HG03025 (cell line): ENCODE results near the gene MCRS1.

Experiments
- ATAC-seq: cut with Tn5 transposase; IDR thresholded peaks from one replicate; pipeline ENCODE4 v1.9.1; 2021; ENCODE audit warnings: mild to moderate bottlenecking, moderate library complexity; ENCODE audit not compliant: unreplicated experiment, low FRiP score

The MCRS1 gene

DNA sequence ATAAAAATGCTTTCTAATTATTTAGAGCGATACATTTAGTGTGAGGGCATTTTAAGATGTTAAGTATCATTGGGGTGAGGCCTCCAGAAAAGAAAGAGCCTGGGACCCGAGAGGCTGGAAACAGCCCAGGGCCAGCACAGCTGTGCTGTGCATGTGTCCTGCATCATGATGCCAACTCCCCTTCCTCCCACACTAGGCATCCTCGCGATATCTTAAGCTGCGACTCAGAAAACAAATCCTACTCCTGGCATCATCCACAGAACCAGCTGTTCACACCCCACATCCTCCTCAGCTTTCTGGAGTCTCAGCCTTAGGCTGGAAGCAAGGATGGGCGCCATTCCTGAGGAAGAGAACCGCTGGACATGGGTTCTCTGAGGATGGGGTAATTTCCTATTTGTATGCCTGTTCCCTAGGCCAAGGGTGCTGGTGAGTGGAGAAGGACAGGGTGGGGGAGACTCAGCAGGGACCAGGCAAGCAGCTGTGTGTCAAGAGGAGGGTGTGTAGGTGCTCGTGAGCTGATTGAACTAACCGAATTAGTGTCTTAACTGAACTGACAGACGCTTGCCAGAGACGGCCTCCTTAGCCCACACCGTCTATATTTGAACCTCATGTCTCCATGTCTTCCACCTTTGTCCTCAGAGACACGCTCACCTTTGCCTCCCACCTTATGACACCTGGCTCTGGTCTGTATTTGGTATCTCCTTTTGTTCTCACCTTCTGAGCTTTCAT is 15.6 kb upstream of the MCRS1 start:
- no peak for ATAC-seq

DNA sequence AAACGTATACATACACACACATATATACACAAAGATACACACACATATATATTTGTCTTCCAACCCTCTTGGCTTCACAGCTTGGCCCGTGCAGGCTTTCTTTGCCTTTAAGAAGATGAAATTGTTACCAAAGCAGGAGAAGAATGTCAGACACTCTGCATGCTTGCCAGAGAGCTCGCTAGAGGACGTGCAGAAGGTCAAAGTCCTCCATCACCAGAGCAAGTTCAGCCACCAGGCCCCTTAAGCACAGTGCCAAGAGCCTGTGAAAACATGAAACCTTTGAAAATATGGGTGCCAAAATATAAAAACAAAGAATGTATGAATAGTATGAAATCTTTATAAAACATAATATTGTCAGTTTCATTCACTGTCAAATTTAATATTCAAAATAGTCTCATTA is 14.9 kb upstream of the MCRS1 start:
- ATAC-seq: no peak

DNA sequence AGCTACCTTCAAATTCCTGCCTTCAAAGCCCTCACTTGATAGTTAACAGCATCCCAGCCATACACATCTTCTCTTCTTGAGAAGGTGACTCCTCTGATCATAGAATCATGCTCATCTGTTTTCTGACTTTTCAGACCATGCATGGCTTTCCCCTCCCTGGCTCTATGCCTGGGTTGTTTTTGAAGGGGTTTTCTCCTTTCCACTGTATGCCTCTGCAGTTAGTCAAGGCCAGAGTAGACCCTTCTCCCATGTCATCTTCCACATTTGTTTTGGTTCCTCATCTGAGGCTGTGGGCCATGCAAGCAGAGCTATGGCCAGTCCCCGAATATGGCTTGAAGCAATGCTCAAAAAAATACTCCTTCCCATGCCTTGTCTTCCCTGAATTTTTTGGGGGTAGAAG is 14.3 kb upstream of the MCRS1 start:
- ATAC-seq: no peak

DNA sequence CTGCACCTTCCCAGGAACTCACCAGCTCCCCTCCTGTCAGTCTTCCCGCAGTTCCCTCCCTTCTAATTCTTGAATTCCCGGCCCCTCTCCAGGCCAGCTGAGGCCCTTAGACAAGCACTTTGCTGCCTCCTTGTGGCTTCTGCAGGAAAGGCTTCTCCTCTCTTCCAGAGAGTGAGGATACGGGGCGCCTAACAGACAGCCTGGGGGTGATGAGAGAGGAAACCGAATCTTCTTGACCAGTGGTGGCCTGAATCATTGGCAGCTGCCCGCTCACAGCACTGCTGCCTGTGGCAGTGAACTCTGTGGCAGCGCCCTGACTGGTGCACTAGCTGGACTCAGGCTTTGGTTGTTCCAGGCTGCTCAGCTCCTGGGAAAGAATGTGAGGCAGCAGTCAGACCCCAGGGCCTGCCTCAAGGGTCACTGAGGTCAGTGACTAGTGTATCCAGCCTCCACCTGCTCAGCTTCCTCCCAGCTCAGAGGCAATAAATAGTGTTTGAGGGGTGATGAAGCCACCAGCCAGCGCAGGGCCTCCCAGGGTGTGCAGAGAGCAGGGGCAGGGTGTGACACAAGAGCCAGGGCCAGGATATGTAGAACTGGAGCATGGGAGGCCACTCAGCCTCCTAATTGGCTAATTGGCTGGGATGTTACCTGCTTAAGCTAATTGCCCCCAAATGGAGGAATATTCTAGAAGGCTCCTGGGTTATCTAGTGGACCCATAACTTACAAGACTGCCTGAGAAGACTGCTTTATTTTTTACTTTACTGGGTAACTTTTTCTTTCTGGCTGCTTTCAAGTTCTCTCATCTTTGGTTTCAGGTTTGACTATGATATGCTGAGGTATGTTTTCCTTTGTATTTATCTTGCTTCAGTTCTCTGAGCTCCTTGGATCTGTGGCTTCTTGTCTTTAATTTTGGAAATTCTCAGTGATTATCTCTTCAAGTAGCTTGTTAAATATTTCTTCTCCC is 12.9 kb upstream of the MCRS1 start:
- no peak for ATAC-seq

DNA sequence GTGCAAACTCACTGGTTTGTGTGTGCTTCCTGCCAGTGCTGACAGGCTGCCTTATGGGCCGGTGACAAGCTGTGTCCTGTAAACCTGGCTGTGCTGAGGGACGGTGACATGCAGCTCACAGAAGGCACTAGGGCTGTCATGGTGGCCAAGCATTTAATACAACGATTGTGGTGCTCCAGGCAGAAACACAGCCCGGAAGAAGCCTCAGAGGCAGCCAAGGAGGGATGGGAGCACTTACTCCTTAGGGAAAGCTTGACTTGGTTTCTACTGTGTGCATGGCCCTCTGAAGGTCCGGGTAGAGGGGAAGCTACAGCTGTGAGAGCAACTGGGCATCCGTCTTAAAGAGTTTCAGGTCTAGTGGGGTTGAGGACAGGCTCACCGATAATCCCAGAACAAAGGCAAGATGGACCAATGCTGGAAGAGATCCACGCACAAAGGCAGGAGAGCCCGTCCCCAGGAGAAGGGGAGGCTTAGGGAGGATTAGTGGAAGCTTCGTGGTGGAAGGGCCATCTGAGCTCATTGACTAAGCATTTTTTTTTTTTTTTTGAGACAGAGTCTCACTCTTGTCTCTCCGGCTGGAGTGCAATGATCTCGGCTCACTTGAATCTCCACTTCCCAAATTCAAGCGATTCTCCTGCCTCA is 10.7 kb upstream of the MCRS1 start:
- ATAC-seq: no peak

DNA sequence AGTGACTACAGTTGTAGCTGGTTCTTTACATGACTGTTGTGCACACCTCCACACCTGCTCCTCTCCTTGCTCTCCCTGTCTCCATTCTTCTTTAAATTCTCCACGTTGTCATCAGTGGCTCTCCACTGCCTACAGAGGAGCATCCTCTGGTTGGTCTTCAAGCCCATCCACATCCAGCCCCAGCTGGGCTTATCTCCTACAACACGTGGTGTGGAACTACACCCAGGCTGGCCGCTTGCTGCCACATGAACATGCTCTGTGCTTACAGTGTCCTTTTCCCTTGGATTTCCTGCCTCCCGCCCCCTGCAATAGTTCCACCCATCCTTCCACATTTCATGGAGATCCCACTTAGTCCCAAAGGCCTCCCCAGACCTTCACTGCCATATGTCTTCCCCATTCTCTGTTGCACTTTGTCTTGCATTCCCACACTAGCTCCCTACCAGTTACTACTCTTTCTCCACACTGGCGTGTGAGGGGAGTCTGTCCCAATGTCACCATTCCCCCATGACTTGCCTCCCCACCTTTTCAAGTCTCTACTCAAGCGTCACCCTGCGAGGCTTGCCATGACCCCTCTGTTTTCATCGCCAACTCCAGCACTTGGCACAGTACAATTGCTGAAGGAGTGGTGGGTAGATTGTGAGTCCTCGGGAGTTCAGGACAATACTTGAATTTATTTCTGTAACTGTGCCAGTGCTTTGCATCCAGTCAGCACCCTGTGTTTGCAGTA is 9.8 kb upstream of the MCRS1 start:
- no peak for ATAC-seq

DNA sequence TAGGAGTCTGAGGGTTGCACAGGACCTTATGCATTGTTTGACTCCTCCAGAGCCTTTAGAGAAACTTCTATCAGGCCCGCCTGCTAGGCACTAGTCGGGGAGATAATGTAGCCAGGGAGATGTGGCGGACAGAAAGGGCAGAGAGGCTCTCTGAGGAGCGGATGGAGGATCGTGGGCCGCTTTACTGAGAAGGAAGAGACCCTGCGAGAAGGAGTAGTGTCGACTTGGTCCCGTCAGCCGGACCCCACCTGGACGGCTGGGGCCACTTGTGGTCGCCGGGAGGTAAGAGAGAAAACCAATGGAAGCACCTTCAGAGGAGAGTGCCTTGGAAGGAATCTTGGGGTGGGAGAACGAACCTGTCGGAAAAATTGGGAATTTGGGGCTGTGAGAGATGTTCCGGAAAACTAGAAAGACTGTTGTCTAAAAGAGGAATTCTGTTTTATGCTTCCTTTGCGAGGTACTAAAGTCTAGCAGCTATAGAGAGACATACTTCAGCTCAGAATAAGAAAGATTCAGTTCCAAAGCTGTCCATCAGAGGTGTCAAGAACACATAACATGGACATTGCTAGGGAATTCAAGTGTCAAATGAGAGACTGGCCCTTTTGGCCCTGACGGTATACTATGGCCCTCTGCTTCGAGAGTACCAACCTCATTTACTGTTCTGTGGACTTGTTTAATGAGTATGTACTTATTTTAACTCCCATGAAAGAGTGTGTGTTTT is 660 bp upstream of the MCRS1 start:
- ATAC-seq: peak; percentile 23

DNA sequence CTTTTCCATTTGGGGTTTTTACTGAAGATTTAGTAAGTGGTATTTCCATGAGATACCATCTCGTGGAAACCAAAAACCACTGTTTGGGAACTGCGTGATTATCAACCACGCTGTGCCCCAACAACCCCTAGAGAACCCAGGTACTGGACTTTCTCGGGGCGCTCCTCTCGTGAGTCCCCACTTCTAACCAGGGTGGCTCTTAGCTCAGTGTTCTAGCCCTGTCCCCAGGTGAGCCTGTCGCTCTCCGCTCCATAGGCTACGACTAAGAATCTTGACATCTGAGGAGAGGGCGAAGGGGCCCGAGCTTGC is 686 bp downstream of the MCRS1 start:
- no peak for ATAC-seq

DNA sequence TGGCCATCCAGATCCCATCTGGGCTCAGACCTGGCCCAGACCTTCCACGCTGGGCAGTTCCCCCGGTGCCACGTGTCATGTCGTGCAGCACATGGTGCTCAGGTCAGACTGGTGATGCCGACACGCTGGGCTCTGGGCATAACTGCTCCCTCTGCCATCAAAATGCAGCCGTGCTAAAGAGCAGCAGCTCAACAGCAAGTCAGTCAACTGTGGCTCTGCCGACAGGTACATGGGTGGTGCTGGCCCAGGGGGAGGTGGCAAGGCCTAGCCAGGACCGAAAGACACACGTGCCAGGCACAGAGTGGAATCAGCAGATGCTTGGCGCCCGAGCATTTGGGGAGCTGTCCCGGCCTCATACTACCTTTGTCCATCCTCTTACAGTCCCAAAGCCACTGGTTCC is 1.6 kb downstream of the MCRS1 start:
- ATAC-seq: no peak

DNA sequence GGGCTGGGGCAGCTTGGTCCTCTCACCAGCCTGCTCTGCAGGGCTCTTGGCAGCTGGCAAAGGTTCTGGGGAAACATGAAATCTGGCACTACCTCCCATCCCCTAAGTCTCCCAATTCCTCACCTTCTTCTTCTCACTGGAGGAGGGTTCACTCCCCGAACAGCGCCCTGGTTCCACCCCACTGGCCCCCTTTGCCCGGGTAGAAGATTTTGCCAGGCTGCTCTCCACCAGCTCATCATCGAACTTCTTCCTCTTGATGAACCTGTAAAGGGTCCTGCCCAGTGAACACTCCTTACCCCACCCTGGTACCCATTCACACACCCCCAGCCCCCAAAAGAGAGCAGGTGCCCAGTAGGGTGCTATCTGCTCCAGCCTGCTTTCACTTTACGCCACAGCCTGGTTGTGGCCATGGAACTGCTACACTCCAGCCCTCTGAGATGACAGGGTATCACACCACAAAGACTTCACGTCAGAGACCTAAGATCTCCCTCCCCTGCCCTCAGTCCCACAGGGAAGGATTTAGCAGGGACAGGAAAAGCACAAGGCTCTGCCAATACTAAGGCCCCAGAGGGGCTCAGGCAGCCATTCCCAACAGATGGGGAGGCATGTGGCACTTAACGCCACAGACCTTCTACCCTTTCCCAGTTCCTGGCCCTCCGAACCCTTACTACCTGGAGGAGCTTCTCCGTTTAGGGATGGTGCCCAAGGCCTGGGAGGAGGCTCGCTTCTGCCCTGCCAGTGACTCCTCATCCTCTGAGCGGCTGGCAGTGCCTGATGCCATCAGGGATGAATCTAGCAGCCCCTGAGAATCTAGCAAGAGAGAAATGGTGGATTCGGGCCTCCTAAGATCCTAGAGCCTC is 2.3 kb downstream of the MCRS1 start:
- ATAC-seq: no peak

DNA sequence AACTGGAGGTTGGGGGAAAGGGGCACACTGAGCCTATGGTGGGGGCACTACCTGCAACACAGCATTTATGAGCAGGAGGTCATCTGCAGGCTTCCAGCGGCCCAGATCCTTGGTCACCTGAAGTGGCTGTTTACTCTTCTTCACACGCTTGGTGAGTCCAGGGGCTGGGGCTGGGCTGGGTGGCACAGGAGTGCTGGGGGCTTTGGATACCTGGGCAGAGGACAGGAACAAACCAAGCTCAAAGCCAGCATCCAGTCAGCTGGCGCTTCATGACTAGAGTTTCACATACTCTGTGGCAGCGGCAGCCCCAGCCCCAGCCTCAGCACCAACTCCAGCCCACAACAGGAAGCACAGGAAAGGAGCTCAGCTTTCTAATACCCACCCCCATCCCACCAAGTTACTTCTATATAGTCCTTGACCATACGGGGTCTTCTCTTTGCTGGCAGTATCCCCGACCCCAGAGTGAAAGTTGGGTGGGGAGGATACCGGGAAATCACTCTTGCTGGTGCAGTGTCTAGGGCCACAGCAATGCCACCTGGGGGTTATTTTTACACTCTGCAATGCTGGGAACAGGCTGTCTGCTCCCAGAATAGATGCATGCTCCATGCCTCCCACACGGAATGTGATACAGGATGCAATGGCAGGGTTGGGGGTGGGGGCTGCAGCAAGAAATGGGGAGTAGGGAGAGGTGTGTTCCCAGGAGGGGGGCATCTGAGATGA is 3.1 kb downstream of the MCRS1 start:
- no peak for ATAC-seq

DNA sequence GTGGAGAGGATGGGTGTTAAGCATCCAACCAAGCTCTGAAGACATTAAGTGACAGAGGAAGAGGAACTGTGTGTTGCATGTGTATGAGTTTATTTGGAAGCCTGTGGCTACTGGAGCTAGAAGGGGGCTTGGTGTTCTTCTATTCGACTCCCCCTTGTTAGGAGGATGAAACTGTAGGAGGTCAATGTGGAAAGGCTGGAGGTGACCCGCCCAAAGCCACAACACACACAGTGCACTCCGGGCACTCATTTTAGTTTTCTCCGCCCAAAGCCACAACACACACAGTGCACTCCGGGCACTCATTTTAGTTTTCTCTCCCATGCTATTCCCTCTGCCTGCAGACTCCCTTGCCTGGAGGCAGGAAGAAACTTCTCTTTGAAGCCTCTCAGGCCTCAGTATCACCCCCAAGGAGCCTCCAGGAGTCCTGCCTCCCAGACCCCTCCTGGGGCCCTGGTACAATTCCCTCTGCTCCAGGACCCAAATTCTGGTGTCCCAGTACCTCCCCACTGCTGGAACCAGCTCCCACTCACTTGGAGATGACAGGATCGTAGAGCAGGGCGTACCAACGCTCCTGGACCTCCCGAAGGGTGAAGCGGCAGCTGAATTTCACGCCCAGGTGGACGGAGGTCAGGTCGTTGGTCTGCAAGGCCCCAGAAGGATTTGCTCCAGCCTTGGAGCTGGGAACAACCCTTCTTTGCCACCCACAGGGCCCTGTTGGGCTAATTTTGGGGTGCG is 3.8 kb downstream of the MCRS1 start:
- ATAC-seq: no peak

DNA sequence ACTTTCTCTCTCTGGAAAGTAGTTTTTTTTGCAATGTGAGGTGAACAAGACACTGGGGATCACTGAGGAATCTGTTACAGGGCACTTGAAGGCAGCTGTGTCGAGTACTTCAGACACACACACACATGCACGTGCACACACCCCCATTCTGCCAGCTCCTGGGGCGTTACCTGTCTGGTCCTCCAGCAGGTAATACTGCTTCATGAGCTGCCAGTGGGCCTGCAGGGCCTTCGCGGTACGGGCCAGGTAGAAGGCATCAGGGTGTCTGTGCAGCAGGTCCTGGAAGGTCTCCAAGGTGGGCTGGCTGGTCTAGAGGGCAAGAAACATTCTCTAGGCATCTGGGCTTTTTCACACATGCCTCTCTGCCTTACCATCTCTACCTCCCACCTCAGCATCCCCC is 5.1 kb downstream of the MCRS1 start:
- no peak for ATAC-seq

DNA sequence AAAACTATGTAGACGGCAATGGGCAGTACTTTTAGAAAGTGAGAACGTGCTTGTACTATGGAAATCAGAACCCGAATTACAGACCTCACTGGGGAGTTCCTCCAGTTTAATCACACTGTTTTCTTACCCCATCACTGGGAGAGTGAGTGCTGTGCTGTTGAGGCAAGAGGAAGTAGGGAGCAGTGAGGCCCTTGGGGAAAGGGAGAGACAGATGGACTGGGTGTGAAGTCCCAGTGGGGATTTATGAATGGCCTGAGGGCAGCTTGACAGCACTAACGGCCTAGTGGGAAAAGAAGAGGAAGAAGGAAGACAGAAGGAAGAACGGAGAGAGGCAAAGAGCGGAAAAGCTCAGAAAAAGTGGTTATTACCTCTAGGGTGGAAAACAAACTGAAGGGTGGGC is 5.7 kb downstream of the MCRS1 start:
- no peak for ATAC-seq

DNA sequence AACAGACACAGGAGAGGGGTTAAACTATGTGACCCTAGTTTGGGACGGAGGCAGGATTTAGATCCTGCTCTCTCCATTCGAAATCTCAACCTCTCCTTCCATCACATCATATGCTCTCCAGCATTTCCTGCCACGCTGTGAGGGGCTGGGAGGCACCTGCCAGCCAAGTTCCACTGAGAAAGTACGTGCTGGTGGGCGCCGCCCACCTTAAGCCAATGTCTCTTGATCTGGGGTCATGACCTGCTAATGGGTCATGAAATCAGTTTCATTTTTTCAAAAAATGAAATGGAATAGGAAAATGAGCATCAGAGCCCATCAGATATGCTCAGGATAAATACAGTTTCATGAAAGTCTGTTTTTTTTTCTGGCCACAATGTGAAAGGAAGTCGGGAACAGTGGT is 7.2 kb downstream of the MCRS1 start:
- no peak for ATAC-seq

DNA sequence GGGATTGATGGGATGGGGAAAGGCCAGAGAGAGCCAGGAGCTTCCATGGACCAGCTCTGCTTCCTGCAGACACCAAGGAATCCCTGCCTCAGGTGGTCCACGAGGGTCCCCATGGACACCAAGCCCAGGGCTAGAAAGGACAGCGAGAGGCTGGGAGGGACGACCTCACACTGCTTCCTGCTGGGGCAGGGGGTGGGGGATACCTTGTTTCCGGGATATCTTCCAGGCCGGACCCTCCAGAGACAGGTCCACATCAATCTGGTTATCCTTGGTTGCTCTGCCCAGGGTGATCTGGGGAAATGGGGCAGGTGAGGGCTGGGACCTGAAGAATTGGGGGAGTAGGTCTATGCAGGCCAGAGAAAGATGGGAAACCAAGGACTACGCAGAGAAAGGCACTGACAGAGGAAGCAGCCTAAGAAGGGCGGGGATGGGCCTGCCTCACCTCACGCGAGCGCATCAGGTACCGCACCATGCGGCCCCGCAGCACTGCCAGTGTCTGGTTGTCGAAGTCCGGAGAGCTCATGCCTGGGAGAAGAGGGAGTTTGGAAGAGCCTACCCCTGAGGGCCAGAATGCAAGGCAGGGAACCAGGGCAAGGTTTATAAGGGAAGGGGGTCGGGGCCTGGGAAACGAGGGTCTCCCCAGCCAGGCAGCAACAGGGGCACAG is 8.8 kb downstream of the MCRS1 start:
- no peak for ATAC-seq

DNA sequence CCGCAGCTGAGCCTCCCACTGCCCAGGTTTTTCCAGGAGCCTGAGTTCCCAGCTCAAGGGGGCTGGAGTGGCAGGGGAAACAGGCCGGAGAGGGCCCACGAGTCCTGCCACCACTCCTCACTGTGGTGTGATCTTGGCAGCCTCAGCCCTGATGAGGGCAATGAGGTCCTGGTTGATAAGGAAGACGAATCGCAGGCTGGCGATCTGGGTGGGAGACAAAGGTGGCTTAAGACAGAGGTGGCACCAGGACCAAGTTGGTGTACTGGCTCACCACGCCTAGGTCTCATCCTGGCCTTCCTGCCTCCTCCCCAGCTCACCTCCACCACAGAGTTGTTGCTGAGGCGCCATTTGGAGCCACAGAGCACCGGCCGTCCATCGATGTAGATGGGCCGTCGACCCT is 9.4 kb downstream of the MCRS1 start:
- no peak for ATAC-seq

DNA sequence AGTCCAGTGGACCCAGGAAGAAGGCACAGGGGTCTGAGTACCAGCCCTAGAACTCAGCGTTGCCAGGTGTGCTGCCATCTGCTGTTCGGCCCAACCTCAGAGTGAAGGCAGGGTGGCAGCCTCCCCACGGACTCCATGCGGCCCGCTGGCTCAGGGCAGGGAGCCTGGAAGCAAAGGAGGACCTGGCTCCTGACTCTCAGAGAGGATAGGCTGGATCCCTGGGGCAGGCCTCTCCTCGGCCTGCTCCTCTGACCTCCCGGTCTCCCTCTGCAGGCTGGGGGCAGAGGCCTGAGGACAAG is 10.1 kb downstream of the MCRS1 start:
- no peak for ATAC-seq
